Activated CD4-positive, alpha-beta T cell treated with anti-CD3 and anti-CD28 coated beads for 4 hours (primary cell): ENCODE data around the gene GFRA1.

Source experiments
- DNase-seq, 2 donors: peaks; one replicate each; pipeline ENCODE4 v3.0.0-alpha.2; 2020

GFRA1 gene

GRCh38 chr10:116240157-116240950 is 32.7 kb downstream of the GFRA1 start:
- DNase-seq = no peak

GRCh38 chr10:116239229-116239628 is 33.8 kb downstream of the GFRA1 start:
- DNase-seq = no peak

- no peak for DNase-seq
Measured at GRCh38 chr10:116237970-116238369, 35.0 kb downstream of the GFRA1 start.

DNA sequence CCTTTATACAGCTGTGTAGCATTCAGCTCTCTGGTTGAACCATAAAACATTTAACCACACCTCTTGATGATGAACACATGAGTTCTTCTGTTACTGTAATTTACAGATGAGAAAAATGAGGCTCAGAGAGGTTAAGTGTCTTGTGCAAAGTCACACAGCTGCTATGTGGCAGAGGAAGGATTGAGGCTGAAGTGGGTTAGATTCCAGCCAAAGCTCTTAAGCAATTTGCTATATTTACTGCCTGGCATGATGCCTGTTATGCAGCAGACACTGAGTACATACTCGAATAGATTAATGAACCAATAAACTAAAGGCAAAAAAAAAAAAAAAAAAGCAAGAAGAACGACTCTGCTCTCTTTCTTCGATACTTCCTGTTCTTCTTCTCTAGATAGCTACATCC is 35.7 kb downstream of the GFRA1 start:
- DNase-seq = no peak

DNA sequence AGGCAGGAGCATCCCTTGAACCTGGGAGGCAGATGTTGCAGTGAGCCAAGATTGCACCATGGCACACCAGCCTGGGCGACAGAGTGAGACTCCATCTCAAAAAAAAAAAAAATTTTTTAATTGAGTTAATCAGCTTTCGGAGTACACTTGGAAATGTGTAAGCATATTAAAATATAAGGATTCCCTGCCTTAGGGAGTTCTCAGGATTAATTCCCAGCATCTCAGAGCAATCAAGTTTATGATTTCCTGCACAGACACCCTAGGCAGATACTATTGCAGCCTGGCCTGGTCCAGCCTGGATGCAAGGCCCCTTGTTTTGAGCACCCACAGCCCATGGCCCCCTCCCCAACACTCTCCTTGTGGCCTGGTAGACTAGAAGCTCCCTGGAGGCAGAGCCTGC is 39.8 kb downstream of the GFRA1 start:
- DNase-seq = no peak

DNA sequence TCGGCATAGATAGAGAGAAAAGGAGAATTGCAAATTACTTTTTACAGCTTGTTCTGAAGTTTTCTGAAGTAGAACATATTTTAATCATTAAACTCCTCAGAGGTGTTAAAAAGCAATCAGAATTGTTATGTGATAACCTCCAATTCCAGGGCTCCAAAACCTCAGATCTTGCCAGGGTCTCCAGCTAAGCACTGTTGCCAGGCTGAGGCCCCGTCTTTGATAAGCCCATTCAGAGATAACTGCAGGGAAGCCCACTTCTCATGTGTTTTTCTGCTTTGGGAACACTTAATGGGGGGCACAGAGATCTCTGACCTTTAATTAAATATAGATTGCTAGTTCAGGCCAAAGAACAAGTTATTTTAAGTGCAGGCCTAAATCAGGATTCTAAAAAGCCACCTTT is 40.4 kb downstream of the GFRA1 start:
- DNase-seq = no peak

DNA sequence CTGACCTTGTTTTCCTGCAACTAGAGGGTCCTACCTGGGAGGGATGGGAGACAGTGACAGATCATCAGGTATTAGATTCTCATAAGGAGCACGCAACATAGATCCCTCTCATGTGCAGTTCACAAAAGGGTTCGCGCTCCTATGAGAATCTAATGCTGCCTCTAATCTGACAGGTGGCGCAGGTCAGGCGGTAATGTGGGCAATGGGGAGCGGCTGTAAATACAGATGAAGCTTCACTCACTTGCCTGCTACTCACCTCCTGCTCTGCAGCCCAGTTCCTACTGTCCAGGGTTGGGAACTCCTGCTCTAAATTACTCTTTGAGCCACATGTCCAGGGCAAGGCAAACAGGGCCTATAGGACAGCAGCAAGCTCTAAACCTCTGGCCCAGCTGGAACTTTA is 46.2 kb downstream of the GFRA1 start:
- no peak for DNase-seq

GRCh38 chr10:116226053-116226452 is 47.0 kb downstream of the GFRA1 start:
- no peak for DNase-seq

DNA sequence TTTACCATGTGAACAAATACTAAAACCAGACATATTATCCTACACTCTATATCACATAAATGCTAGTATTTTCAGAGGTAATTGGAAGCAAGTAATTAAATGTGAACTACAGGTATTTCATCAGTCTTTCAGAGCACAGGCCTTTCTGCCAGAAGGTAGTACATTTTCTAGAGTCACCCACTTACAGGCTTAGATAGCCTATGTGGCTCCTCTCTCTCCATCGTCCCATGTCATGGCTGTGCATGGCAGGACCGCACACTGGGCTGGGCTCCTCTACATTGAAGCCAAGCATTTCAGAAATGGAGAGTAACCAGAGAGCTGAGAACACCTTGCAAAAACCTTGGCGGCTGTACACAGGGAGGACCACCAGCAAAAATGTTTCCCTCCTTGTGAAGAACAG is 49.7 kb downstream of the GFRA1 start:
- DNase-seq = no peak

DNA sequence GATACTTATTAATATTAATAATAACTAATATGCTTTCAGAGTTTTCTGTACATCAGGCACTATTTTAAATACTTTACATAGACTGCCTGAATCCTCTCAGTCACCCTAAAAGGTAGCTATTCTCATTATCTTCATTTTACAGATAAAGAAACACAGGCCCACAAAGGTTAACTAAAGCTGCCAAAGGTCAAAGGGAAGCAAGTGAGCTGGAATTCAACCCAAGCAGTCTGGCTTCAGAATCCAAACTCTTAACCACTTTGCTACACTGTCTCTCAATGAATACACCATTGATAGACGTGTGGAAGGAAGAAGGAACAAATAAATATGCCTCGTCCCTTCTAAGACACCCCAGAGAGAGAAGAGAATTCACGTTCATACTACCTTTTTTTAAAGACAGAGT is 52.0 kb downstream of the GFRA1 start:
- no peak for DNase-seq

DNA sequence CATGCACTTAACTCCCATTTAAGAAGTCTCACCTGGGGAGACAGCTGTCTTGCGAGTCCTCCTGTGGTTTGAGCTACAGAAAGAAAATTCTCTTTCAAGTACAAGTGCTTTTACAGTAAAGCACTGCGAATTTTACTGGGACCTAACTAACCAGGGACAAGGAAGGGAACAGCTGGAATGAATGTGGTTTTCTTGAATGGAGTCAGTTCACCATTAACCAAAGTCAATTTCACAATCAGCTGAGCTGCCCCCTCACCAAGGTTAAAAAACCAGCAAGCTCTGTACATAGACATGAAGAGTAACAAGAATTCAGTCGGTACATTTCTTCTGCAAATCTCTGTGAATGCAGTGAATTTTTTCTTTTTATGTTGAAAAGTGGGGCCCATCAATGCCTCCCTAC is 56.3 kb downstream of the GFRA1 start:
- no peak for DNase-seq

- DNase-seq = no peak
Measured at GRCh38 chr10:116215651-116216050, 57.4 kb downstream of the GFRA1 start.

GRCh38 chr10:116211682-116212081 is 61.3 kb downstream of the GFRA1 start:
- DNase-seq = no peak

- no peak for DNase-seq
Measured at GRCh38 chr10:116210588-116211346, 62.2 kb downstream of the GFRA1 start.

DNA sequence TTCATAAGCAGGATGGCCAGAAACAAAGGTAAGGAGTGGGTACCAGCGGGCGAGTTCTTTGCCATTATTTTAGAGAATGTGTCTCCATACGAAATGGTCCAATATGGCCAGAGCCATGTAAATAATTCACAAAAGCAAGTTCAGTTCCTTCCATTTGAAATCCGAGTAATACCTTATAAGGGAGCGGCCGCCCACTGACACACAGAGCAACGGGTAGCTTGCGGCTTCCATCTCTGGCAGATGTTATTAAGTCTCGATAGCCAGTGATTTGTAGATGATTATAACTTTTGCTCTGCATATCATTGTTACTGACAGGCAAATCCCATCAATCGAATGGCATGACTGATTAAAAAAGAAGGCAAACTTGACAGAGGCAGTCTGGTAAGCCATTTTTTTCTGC is 63.2 kb downstream of the GFRA1 start:
- no peak for DNase-seq

DNA sequence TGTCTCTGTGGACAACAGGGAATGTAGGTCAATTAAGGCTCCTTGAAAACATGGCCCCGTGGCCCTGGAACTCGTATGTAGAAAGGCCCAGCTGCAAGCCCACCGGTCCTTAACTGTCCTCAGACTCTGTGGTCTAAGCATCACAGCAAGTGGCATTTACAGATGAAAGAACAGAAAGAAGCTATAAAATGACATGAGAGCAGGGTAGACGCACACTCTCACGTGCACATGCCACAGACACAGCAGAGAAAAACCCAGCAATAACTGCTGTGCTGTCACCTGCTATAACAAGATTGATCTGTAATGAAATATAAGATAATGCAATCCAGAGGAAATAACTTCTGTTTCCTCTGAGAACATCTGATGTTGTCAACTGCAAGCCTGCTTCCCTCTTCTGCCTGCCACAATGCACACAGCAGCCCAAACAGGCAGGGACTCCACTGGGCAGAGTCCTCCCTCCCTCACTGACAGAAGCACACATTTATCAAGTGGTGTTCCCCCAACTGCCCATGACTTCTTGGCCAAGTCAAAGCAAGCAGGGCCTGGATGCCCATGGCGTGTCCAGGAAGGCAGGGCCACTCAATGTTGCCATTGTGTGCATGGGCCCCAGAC is 63.9 kb downstream of the GFRA1 start:
- DNase-seq = no peak

- no peak for DNase-seq
Measured at GRCh38 chr10:116207690-116208089, 65.3 kb downstream of the GFRA1 start.

- no peak for DNase-seq
Measured at GRCh38 chr10:116203661-116204060, 69.3 kb downstream of the GFRA1 start.

DNA sequence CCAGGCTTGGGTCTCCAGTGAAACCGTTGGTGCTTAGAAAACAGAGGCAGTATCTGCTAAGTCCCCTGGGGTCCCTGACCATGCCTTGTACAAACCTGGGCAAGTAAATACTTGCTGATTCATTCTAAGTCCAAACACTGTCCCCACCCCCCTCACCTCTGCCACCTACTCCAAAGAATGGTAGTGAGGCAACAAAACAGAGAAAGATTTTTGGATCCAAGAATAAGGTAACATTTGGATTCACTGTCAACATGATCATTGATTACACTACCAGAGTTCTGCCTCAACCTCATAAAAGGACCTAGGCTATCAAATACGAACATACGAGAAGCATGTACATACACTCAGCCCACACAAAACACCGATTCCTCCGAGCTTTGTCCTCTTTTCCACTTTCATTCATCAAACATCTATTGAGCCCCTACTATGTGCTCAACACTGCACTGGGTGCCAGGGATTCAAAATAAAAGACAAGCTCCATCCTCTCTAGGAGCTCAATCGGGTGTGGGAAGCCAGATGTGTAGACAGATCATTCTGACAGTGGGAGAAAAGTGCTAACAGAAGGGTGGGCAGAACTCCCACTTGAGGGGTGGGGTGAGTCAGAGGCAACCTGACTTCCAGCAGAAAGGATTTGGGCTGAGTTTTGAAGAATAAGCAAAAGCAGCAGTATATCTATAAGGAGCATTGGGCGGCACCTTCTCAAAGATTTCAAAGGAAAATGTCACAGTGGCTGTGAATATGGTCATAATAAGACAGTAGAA is 71.2 kb downstream of the GFRA1 start:
- DNase-seq = no peak

DNA sequence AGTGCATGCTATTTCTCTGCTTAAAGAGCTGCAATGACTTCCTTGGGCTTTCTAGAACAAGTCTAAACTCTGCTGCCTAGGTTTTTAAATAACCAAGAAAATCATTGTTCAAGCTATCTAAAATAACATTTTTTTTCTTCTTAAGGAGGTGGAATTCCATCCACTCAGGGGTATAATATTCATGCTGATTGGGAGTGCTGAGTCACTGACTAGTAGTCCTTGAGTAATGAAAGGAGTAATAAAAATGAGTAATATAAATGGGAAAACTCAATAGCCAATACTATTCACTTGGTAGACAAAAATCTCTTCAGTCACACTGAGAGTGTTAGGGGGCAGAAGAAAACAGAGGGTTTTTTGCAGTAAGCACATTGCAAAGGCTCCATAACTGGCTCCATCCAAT is 72.0 kb downstream of the GFRA1 start:
- DNase-seq = no peak

- no peak for DNase-seq
Measured at GRCh38 chr10:116198676-116199035, 74.3 kb downstream of the GFRA1 start.

GRCh38 chr10:116197946-116198675 is 74.9 kb downstream of the GFRA1 start:
- no peak for DNase-seq

DNA sequence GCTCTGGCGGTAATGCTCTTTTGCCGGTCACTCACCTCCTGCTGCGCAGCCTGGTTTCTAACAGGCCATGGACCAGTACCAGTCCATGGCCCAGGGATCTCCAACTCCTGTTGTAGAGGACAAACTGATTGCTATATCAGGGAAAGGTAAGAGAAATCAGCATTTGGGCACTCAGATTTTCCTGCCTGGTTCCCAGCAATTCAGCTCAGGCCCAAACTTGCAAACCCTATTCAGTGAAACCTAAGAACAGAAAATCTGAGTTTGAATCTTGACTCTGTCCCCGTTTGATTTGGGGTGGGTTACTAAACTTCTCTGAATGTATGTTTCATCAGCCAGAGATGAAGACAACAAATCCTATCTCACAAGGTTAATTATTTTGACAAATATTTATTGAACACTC is 77.4 kb downstream of the GFRA1 start:
- no peak for DNase-seq
